Sigmoid colon (tissue), 4 donors: ENCODE data around the gene S100A6.

Source experiments
- EP300 ChIP-seq, 4 donors: sonication (generic); formaldehyde crosslinking; IDR thresholded peaks; one replicate each; pipeline ENCODE4 v1.6.1; 2017; ENCODE audit warnings: antibody characterized with exemption in 4 of 4
- TF ChIP-seq, protein P1 (sequence below), 4 experiments: fragments of 450-650 bp in 3 of 4; fragments of 200-600 bp in 1 of 4; IDR thresholded peaks; one replicate each; pipeline ENCODE4 v1.5.1; 2016 to 2019; ENCODE audit warnings: antibody characterized with exemption in 4 of 4, mild to moderate bottlenecking in 3 of 4, moderate library complexity in 2 of 4

DNA sequence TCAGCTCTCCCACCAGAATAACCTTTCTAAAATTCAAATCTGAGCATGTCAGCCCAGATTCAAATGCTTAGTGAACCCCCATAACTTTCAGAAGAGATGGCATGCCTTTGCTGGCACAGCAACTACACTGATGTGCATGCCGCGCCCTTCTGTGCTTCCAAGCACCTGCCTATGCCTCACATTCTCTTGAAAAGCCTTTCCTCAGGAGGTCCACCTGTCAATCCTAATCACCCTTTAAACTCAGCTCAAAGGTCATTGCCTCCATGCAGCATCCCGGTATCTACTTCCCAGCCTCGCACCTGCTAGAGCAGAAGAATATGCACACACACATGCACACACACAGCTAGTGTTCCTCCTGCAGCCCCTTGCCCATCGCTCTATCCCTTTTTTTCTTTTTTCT lies 35.1 kb upstream of the S100A6 start:
- TF ChIP-seq, protein P1, sequence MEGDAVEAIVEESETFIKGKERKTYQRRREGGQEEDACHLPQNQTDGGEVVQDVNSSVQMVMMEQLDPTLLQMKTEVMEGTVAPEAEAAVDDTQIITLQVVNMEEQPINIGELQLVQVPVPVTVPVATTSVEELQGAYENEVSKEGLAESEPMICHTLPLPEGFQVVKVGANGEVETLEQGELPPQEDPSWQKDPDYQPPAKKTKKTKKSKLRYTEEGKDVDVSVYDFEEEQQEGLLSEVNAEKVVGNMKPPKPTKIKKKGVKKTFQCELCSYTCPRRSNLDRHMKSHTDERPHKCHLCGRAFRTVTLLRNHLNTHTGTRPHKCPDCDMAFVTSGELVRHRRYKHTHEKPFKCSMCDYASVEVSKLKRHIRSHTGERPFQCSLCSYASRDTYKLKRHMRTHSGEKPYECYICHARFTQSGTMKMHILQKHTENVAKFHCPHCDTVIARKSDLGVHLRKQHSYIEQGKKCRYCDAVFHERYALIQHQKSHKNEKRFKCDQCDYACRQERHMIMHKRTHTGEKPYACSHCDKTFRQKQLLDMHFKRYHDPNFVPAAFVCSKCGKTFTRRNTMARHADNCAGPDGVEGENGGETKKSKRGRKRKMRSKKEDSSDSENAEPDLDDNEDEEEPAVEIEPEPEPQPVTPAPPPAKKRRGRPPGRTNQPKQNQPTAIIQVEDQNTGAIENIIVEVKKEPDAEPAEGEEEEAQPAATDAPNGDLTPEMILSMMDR (IDR thresholded peaks at IDR 0.05), result no peak
- TF ChIP-seq EP300 (IDR thresholded peaks at IDR 0.05), result no peak
